Calu3 (cell line): Measurements from ENCODE around the gene FOXO1. TPM values are rescaled to one million over a fixed set of nuclear protein-coding genes. Genes with fewer than 3 reads are reported as not detected.

Experiments
- BruUV-seq: library from RNA; stranded (reverse); fragments of 400-500 nt; replicated peaks from 2 replicates; lab custom pipeline; 2021; lab: Mats Ljungman, UMichigan
- CTCF ChIA-PET: fragments of 300-600 bp; sonication (Branson Sonifier 250); formaldehyde crosslinking; loops from one replicate; lab custom pipeline; 2022; ENCODE audit warnings: antibody characterized with exemption; lab: Charles Lee
- DNase-seq: peaks from one replicate; pipeline ENCODE4 v3.0.0; 2022
- H3K27ac Mint-ChIP-seq: one replicate; pipeline ENCODE4 v1.8.0; 2022; ENCODE audit warnings: mixed read lengths; ENCODE audit not compliant: unreplicated experiment
- H3K27me3 Mint-ChIP-seq: one replicate; pipeline ENCODE4 v1.8.0; 2022; ENCODE audit warnings: mixed read lengths; ENCODE audit not compliant: unreplicated experiment
- H3K36me3 Mint-ChIP-seq: one replicate; pipeline ENCODE4 v1.8.0; 2022; ENCODE audit warnings: mild to moderate bottlenecking, moderate library complexity, mixed read lengths; ENCODE audit not compliant: insufficient read depth, unreplicated experiment
- H3K4me1 Mint-ChIP-seq: one replicate; pipeline ENCODE4 v1.8.0; 2022; ENCODE audit warnings: mild to moderate bottlenecking, low read depth, mixed read lengths; ENCODE audit not compliant: unreplicated experiment
- H3K4me3 Mint-ChIP-seq: one replicate; pipeline ENCODE4 v1.8.0; 2022; ENCODE audit warnings: mild to moderate bottlenecking, low read depth, moderate library complexity, mixed read lengths; ENCODE audit not compliant: unreplicated experiment
- H3K9me3 Mint-ChIP-seq: one replicate; pipeline ENCODE4 v1.8.0; 2022; ENCODE audit warnings: low read depth, mixed read lengths; ENCODE audit not compliant: unreplicated experiment
- CTCF ChIP-seq: fragments of 200-600 bp; IDR thresholded peaks from one replicate; pipeline ENCODE4 v1.8.0; 2022; ENCODE audit warnings: antibody characterized with exemption; ENCODE audit not compliant: unreplicated experiment
- intact Hi-C: fragments of 100-400 bp; cut with micrococcal nuclease; formaldehyde crosslinking; loops from one replicate; pipeline ENCODE4 v1.10.0; 2022; ENCODE audit not compliant: unreplicated experiment
- total RNA-seq: library from RNA; stranded (reverse); gene quantifications from 2 replicates; pipeline ENCODE4 v1.2.3, GENCODE V29; 2022

FOXO1 gene
- total RNA-seq, 1 experiment from 2014 or later: 11.3 TPM

DNA sequence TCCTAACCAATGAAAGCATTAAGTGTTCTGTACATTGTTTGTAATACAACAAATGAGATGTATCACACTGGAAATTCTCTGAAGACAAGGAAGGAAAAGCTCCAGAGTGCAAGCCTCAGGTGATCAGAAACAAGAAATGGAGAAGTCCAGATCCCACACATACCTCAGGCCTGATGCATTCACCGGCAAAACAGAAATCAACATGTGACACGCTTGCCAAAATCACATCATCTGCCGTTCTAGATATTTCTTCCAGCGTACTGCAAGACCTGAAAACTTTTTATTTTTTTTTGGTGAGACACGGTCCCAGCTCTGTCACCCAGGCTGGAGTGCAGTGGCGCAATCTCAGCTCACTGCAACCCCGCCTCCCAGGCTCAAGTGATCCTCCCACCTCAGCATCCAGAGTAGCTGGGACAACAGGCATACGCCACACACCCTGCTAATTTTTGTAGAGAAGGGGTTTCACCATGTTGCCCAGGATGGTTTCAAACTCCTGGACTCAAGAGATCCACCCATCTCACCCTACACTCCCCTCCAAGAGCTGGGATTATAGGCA is 48.6 kb downstream of the FOXO1 start:
- peaks cover 20% of the 10 kb centered on the region for H3K4me1 Mint-ChIP-seq
- no peak for DNase-seq
- no peak overlapping the region for H3K4me3 Mint-ChIP-seq
- CTCF ChIA-PET: interaction anchor here (0.6 kb wide), 1 partner anchor 71 kb away, joined by 7 read pairs; no protein-coding TSS in a partner anchor
- H3K36me3 Mint-ChIP-seq: no peaks in the 10 kb centered on the region
- TF ChIP-seq CTCF: no peak
- H3K27ac Mint-ChIP-seq: no peak overlapping the region
- intact Hi-C loops: no loop called here
- no TSS peak for BruUV-seq
- no peaks in the 10 kb centered on the region for H3K9me3 Mint-ChIP-seq
- H3K27me3 Mint-ChIP-seq: no peaks in the 10 kb centered on the region

GRCh38 chr13:40615619-40616018 is 50.8 kb downstream of the FOXO1 start:
- CTCF ChIA-PET: no interaction called here
- no TSS peak for BruUV-seq
- no peak for DNase-seq
- H3K27ac Mint-ChIP-seq: no peak overlapping the region
- TF ChIP-seq CTCF: no peak
- no peaks in the 10 kb centered on the region for H3K27me3 Mint-ChIP-seq
- no peaks in the 10 kb centered on the region for H3K36me3 Mint-ChIP-seq
- H3K9me3 Mint-ChIP-seq: no peaks in the 10 kb centered on the region
- intact Hi-C loops: no loop called here
- peaks cover 14% of the 10 kb centered on the region for H3K4me1 Mint-ChIP-seq
- H3K4me3 Mint-ChIP-seq: no peak overlapping the region

DNA sequence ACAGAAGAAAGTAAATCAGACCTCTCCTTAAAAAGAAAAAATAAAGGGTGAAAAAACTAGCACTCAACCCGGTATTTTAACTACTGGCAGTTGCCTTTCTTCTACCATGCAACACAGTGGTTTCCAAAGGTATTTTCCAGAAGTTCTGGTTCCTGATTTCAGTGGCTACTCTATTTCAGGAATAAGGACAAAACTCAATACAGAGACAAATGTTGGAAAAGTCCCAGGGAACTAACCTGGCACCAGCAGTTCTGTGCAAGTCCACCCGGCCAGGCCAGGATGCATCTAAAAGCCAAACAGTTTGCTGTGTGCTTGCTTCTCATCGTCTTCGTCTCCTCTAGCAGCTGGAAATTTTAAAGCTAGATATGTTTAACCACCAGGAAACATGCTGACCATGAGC is 52.5 kb downstream of the FOXO1 start:
- TF ChIP-seq CTCF: no peak
- Mint-ChIP-seq H3K27me3 (no peaks in the 10 kb centered on the region), H3K9me3 (no peaks in the 10 kb centered on the region), H3K27ac (no peak overlapping the region), H3K4me1 (no peaks in the 10 kb centered on the region), H3K36me3 (no peaks in the 10 kb centered on the region), H3K4me3 (no peak overlapping the region)
- no peak for DNase-seq
- intact Hi-C loops: loop anchor here (5.0 kb wide), 2 partner anchors 33 to 48 kb away; no protein-coding TSS in a partner anchor
- no TSS peak for BruUV-seq
- CTCF ChIA-PET: no interaction called here

- BruUV-seq: no TSS peak
- no peak overlapping the region for H3K4me3 Mint-ChIP-seq
- intact Hi-C loops: loop anchor here (5.0 kb wide), 2 partner anchors 34 to 49 kb away; no protein-coding TSS in a partner anchor
Measured at GRCh38 chr13:40613192-40613818, 53.1 kb downstream of the FOXO1 start.

More at GRCh38 chr13:40613192-40613818, 53.1 kb downstream of the FOXO1 start:
- no peak for TF ChIP-seq CTCF
- no peaks in the 10 kb centered on the region for H3K4me1 Mint-ChIP-seq
- H3K9me3 Mint-ChIP-seq: no peaks in the 10 kb centered on the region
- CTCF ChIA-PET: no interaction called here
- no peak for DNase-seq
- no peaks in the 10 kb centered on the region for H3K36me3 Mint-ChIP-seq
- no peaks in the 10 kb centered on the region for H3K27me3 Mint-ChIP-seq
- H3K27ac Mint-ChIP-seq: no peak overlapping the region
